Measurements from ENCODE around the gene CA10.

The CA10 gene

GRCh38 chr17:51891936-51892335 lies 266.6 kb downstream of the CA10 start:
- no peak overlapping the region for H2BK12ac ChIP-seq (ENCODE audit: low read length)
- no peak overlapping the region for H3K27ac ChIP-seq (replicated peaks; ENCODE audit: low read length)
- H2BK120ac ChIP-seq (ENCODE audit: low read depth, low read length): no peak overlapping the region
- H3K79me1 ChIP-seq (ENCODE audit: low read depth, low read length): no peaks in the 10 kb centered on the region
- H3K23ac ChIP-seq (ENCODE audit: low read depth, low read length, poor library complexity): no peak overlapping the region
- no peak overlapping the region for H3K9ac ChIP-seq (ENCODE audit: low read depth, low read length, poor library complexity)
- no peak overlapping the region for H4K8ac ChIP-seq (ENCODE audit: low read depth, low read length)
- no peak overlapping the region for H3K18ac ChIP-seq (ENCODE audit: low read length)
- no peak for DNase-seq (ENCODE audit: low spot score)
- H3K4me3 ChIP-seq (ENCODE audit: low read length in 2 of 2): no peak overlapping the region
- H3K14ac ChIP-seq (ENCODE audit: low read length): no peak overlapping the region
- no peak overlapping the region for H4K91ac ChIP-seq (ENCODE audit: low read depth, low read length, poor library complexity)
- H3K27me3 ChIP-seq (ENCODE audit: control insufficient read depth in 3 of 3, insufficient read depth in 3 of 3, low read depth in 1 of 3, low read length in 3 of 3): no peaks in the 10 kb centered on the region
- no peak overlapping the region for H3K4me2 ChIP-seq (ENCODE audit: insufficient read depth, low read length, poor library complexity, severe bottlenecking)
- no peak overlapping the region for H2AFZ ChIP-seq (ENCODE audit: low read length)
- no peaks in the 10 kb centered on the region for H3K36me3 ChIP-seq (replicated peaks in 1 of 2; ENCODE audit: control insufficient read depth in 2 of 2, insufficient read depth in 2 of 2, low read length in 2 of 2)
- H3K9me3 ChIP-seq (replicated peaks in 1 of 2; ENCODE audit: control insufficient read depth in 2 of 2, insufficient read depth in 1 of 2, low read depth in 1 of 2, low read length in 2 of 2): no peaks in the 10 kb centered on the region
- no peak overlapping the region for H2BK5ac ChIP-seq (ENCODE audit: low read length)
- no CpG with 5 or more reads among the region's 2 CpGs for WGBS, 2 donors (ENCODE audit: extremely low coverage in 2 of 2, insufficient read length in 2 of 2, insufficient replicate concordance in 1 of 2)
- H3K4ac ChIP-seq (ENCODE audit: low read length): no peak overlapping the region
- H3K4me1 ChIP-seq (ENCODE audit: control insufficient read depth in 2 of 2, insufficient read depth in 1 of 2, low read depth in 1 of 2, low read length in 2 of 2): no peaks in the 10 kb centered on the region
- H2BK15ac ChIP-seq (ENCODE audit: low read length): no peak overlapping the region
- H2AK5ac ChIP-seq (ENCODE audit: low read depth, low read length): no peak overlapping the region

GRCh38 chr17:51890710-51891109 lies 267.8 kb downstream of the CA10 start:
- Histone ChIP-seq H3K27ac (replicated peaks; ENCODE audit: low read length) (no peak overlapping the region), H3K14ac (ENCODE audit: low read length) (no peak overlapping the region), H4K91ac (ENCODE audit: low read depth, low read length, poor library complexity) (no peak overlapping the region), H2AFZ (ENCODE audit: low read length) (no peak overlapping the region), H4K8ac (ENCODE audit: low read depth, low read length) (no peak overlapping the region), H3K18ac (ENCODE audit: low read length) (no peak overlapping the region), H3K9me3 (replicated peaks in 1 of 2; ENCODE audit: control insufficient read depth in 2 of 2, insufficient read depth in 1 of 2, low read depth in 1 of 2, low read length in 2 of 2) (no peaks in the 10 kb centered on the region), H3K27me3 (ENCODE audit: control insufficient read depth in 3 of 3, insufficient read depth in 3 of 3, low read depth in 1 of 3, low read length in 3 of 3) (no peaks in the 10 kb centered on the region), H3K4me1 (ENCODE audit: control insufficient read depth in 2 of 2, insufficient read depth in 1 of 2, low read depth in 1 of 2, low read length in 2 of 2) (no peaks in the 10 kb centered on the region), H3K4ac (ENCODE audit: low read length) (no peak overlapping the region), H2AK5ac (ENCODE audit: low read depth, low read length) (no peak overlapping the region), H2BK15ac (ENCODE audit: low read length) (no peak overlapping the region), H2BK120ac (ENCODE audit: low read depth, low read length) (no peak overlapping the region), H3K4me2 (ENCODE audit: insufficient read depth, low read length, poor library complexity, severe bottlenecking) (no peak overlapping the region), H2BK12ac (ENCODE audit: low read length) (no peak overlapping the region), H2BK5ac (ENCODE audit: low read length) (no peak overlapping the region), H3K23ac (ENCODE audit: low read depth, low read length, poor library complexity) (no peak overlapping the region), H3K9ac (ENCODE audit: low read depth, low read length, poor library complexity) (no peak overlapping the region), H3K36me3 (replicated peaks in 1 of 2; ENCODE audit: control insufficient read depth in 2 of 2, insufficient read depth in 2 of 2, low read length in 2 of 2) (no peaks in the 10 kb centered on the region), H3K79me1 (ENCODE audit: low read depth, low read length) (no peaks in the 10 kb centered on the region), H3K4me3 (ENCODE audit: low read length in 2 of 2) (no peak overlapping the region)
- no CpG with 5 or more reads among the region's 1 CpG for WGBS, 2 donors (ENCODE audit: extremely low coverage in 2 of 2, insufficient read length in 2 of 2, insufficient replicate concordance in 1 of 2)
- DNase-seq (ENCODE audit: low spot score): no peak

- no peaks in the 10 kb centered on the region for H3K9me3 ChIP-seq (replicated peaks in 1 of 2; ENCODE audit: control insufficient read depth in 2 of 2, insufficient read depth in 1 of 2, low read depth in 1 of 2, low read length in 2 of 2)
- H4K8ac ChIP-seq (ENCODE audit: low read depth, low read length): no peak overlapping the region
- no peak overlapping the region for H3K18ac ChIP-seq (ENCODE audit: low read length)
- no peak overlapping the region for H4K91ac ChIP-seq (ENCODE audit: low read depth, low read length, poor library complexity)
- H2AK5ac ChIP-seq (ENCODE audit: low read depth, low read length): no peak overlapping the region
- H3K4me1 ChIP-seq (ENCODE audit: control insufficient read depth in 2 of 2, insufficient read depth in 1 of 2, low read depth in 1 of 2, low read length in 2 of 2): no peaks in the 10 kb centered on the region
- no peak overlapping the region for H3K4me3 ChIP-seq (ENCODE audit: low read length in 2 of 2)
- no CpG with 5 or more reads among the region's 2 CpGs for WGBS, 2 donors (ENCODE audit: extremely low coverage in 2 of 2, insufficient read length in 2 of 2, insufficient replicate concordance in 1 of 2)
- H2BK15ac ChIP-seq (ENCODE audit: low read length): no peak overlapping the region
- DNase-seq (ENCODE audit: low spot score): no peak
- no peaks in the 10 kb centered on the region for H3K36me3 ChIP-seq (replicated peaks in 1 of 2; ENCODE audit: control insufficient read depth in 2 of 2, insufficient read depth in 2 of 2, low read length in 2 of 2)
- no peaks in the 10 kb centered on the region for H3K27me3 ChIP-seq (ENCODE audit: control insufficient read depth in 3 of 3, insufficient read depth in 3 of 3, low read depth in 1 of 3, low read length in 3 of 3)
- no peak overlapping the region for H3K4me2 ChIP-seq (ENCODE audit: insufficient read depth, low read length, poor library complexity, severe bottlenecking)
- H2AFZ ChIP-seq (ENCODE audit: low read length): no peak overlapping the region
- H3K14ac ChIP-seq (ENCODE audit: low read length): no peak overlapping the region
- no peak overlapping the region for H3K23ac ChIP-seq (ENCODE audit: low read depth, low read length, poor library complexity)
- no peak overlapping the region for H3K27ac ChIP-seq (replicated peaks; ENCODE audit: low read length)
- no peaks in the 10 kb centered on the region for H3K79me1 ChIP-seq (ENCODE audit: low read depth, low read length)
- H2BK5ac ChIP-seq (ENCODE audit: low read length): no peak overlapping the region
- H2BK120ac ChIP-seq (ENCODE audit: low read depth, low read length): no peak overlapping the region
- H3K4ac ChIP-seq (ENCODE audit: low read length): no peak overlapping the region
- no peak overlapping the region for H3K9ac ChIP-seq (ENCODE audit: low read depth, low read length, poor library complexity)
- H2BK12ac ChIP-seq (ENCODE audit: low read length): no peak overlapping the region
These were observed 269.7 kb downstream of the CA10 start for GRCh38 chr17:51888816-51889215.

- no peak for DNase-seq (ENCODE audit: low spot score)
- H3K4me2 ChIP-seq (ENCODE audit: insufficient read depth, low read length, poor library complexity, severe bottlenecking): no peak overlapping the region
- H2BK5ac ChIP-seq (ENCODE audit: low read length): no peak overlapping the region
- no peak overlapping the region for H3K4me3 ChIP-seq (ENCODE audit: low read length in 2 of 2)
- no peak overlapping the region for H3K14ac ChIP-seq (ENCODE audit: low read length)
- no peak overlapping the region for H2AFZ ChIP-seq (ENCODE audit: low read length)
- peaks cover 0 to 4% of the 10 kb centered on the region in 2 donors for H3K4me1 ChIP-seq (ENCODE audit: control insufficient read depth in 2 of 2, insufficient read depth in 1 of 2, low read depth in 1 of 2, low read length in 2 of 2)
- no peak overlapping the region for H2AK5ac ChIP-seq (ENCODE audit: low read depth, low read length)
- H3K36me3 ChIP-seq (replicated peaks in 1 of 2; ENCODE audit: control insufficient read depth in 2 of 2, insufficient read depth in 2 of 2, low read length in 2 of 2): no peaks in the 10 kb centered on the region
- no peak overlapping the region for H3K4ac ChIP-seq (ENCODE audit: low read length)
- no peak overlapping the region for H3K27ac ChIP-seq (replicated peaks; ENCODE audit: low read length)
- H4K91ac ChIP-seq (ENCODE audit: low read depth, low read length, poor library complexity): no peak overlapping the region
- no peak overlapping the region for H2BK15ac ChIP-seq (ENCODE audit: low read length)
- no peak overlapping the region for H3K9ac ChIP-seq (ENCODE audit: low read depth, low read length, poor library complexity)
- H2BK12ac ChIP-seq (ENCODE audit: low read length): no peak overlapping the region
- no peak overlapping the region for H3K18ac ChIP-seq (ENCODE audit: low read length)
- no peaks in the 10 kb centered on the region for H3K79me1 ChIP-seq (ENCODE audit: low read depth, low read length)
- no peak overlapping the region for H3K23ac ChIP-seq (ENCODE audit: low read depth, low read length, poor library complexity)
- H3K9me3 ChIP-seq (replicated peaks in 1 of 2; ENCODE audit: control insufficient read depth in 2 of 2, insufficient read depth in 1 of 2, low read depth in 1 of 2, low read length in 2 of 2): no peaks in the 10 kb centered on the region
- H4K8ac ChIP-seq (ENCODE audit: low read depth, low read length): no peak overlapping the region
- H3K27me3 ChIP-seq (ENCODE audit: control insufficient read depth in 3 of 3, insufficient read depth in 3 of 3, low read depth in 1 of 3, low read length in 3 of 3): no peaks in the 10 kb centered on the region
- no peak overlapping the region for H2BK120ac ChIP-seq (ENCODE audit: low read depth, low read length)
These were observed 281.5 kb downstream of the CA10 start for GRCh38 chr17:51876986-51877385.
